K562 (cell line): ENCODE data around the gene RCN2. TPM values are rescaled to one million over a fixed set of nuclear protein-coding genes. Genes with fewer than 3 reads are reported as not detected.

Experiments
- ATAC-seq: fragments of 200-7000 bp; cut with Tn5 transposase; 3 replicates; pipeline ENCODE4 v1.9.1; 2020; ENCODE audit warnings: moderate library complexity
- BruUV-seq: library from RNA; stranded (reverse); fragments of 400-500 nt; replicated peaks from 2 replicates; lab custom pipeline; 2021; lab: Mats Ljungman, UMichigan
- CTCF ChIA-PET: fragments of 300-600 bp; formaldehyde crosslinking; extraction: SDS; loops from one replicate; lab custom pipeline; 2021; ENCODE audit warnings: low intra/inter-chr PET ratio; lab: Yijun Ruan, JAX
- POLR2A ChIA-PET: fragments of 300-600, 350-650 bp; sonication (Branson Sonifier 250); formaldehyde crosslinking; extraction: SDS; loops from one replicate; lab custom pipeline; 2021; ENCODE audit warnings: antibody characterized with exemption, inconsistent platforms; lab: Yijun Ruan, JAX
- DNase-seq, 4 experiments: peaks; one replicate each; pipeline versions ENCODE4 v3.0.0 to v3.0.0-alpha.2; 2011 to 2018; ENCODE audit warnings: low spot score in 3 of 4, mixed read lengths in 3 of 4; ENCODE audit errors: extremely low read depth in 1 of 4
- FAIRE-seq: peaks from 2 replicates; lab custom pipeline; 2011; peaks lifted over from hg19 to GRCh38; lab: Jason Lieb, UNC
- H2AFZ ChIP-seq: 2 replicates; pipeline ENCODE4 v1.6.0; 2011; ENCODE audit warnings: low read depth, low read length, control low read depth, inconsistent platforms
- H3K27ac ChIP-seq: fragments of 200-600 bp; 3 replicates; pipeline ENCODE4 v1.8.0; 2011; ENCODE audit warnings: low read depth, mild to moderate bottlenecking, control low read depth, inconsistent platforms, low read length, moderate library complexity, mixed read lengths; ENCODE audit errors: extremely low read depth
- H3K27me3 ChIP-seq, 2 experiments: fragments of 300-600 bp in 1 of 2; 2 replicates in 1 of 2; 3 replicates in 1 of 2; pipeline versions ENCODE4 v1.6.0 to v1.8.0; 2011; ENCODE audit warnings: inconsistent platforms in 2 of 2, low read length in 2 of 2, mild to moderate bottlenecking in 1 of 2, mixed read lengths in 1 of 2, moderate library complexity in 1 of 2; ENCODE audit not compliant: control insufficient read depth in 2 of 2, insufficient read depth in 2 of 2
- H3K36me3 ChIP-seq: fragments of 300-600 bp; 3 replicates; pipeline ENCODE4 v1.8.0; 2011; ENCODE audit warnings: mild to moderate bottlenecking, low read length, inconsistent platforms; ENCODE audit not compliant: control insufficient read depth, insufficient read depth
- H3K4me1 ChIP-seq, 2 experiments: fragments of 200-600 bp in 1 of 2; replicated peaks in 1 of 2; 2 replicates in 1 of 2; 3 replicates in 1 of 2; pipeline versions ENCODE4 v1.5.1 to v1.8.0; 2011; ENCODE audit warnings: inconsistent platforms in 2 of 2, low read length in 2 of 2, mild to moderate bottlenecking in 1 of 2, mixed read lengths in 1 of 2, moderate library complexity in 1 of 2; ENCODE audit not compliant: control insufficient read depth in 2 of 2, insufficient read depth in 2 of 2
- H3K4me2 ChIP-seq: 2 replicates; pipeline ENCODE4 v1.6.1; 2011; ENCODE audit warnings: low read length, control low read depth, inconsistent platforms, mixed read lengths; ENCODE audit not compliant: insufficient read depth
- H3K4me3 ChIP-seq: fragments of 200-600 bp; sonication (generic), shearing (Covaris generic); 2 replicates; pipeline ENCODE4 v1.5.1; 2016; ENCODE audit warnings: control low read depth, inconsistent platforms
- H3K79me2 ChIP-seq: fragments of 200-600 bp; 3 replicates; pipeline ENCODE4 v1.8.0; 2011; ENCODE audit warnings: low read length, inconsistent platforms; ENCODE audit not compliant: control insufficient read depth, insufficient read depth
- H3K9ac ChIP-seq, 2 experiments: 2 replicates each; pipeline versions ENCODE4 v1.6.0 to v1.6.1; 2011; ENCODE audit warnings: low read depth in 2 of 2, low read length in 2 of 2, control low read depth in 1 of 2, inconsistent platforms in 1 of 2, mild to moderate bottlenecking in 1 of 2, mixed read lengths in 1 of 2; ENCODE audit not compliant: insufficient read depth in 1 of 2
- H3K9me1 ChIP-seq: one replicate; pipeline ENCODE4 v1.6.0; 2011; ENCODE audit warnings: inconsistent platforms, mild to moderate bottlenecking, low read length, moderate library complexity; ENCODE audit not compliant: control insufficient read depth, insufficient read depth
- H3K9me3 ChIP-seq: replicated peaks from 2 replicates; pipeline ENCODE4 v1.5.1; 2011; ENCODE audit warnings: low read depth, low read length, inconsistent platforms; ENCODE audit not compliant: control insufficient read depth, insufficient read depth
- H4K20me1 ChIP-seq: replicated peaks from 2 replicates; pipeline ENCODE4 v1.6.1; 2011; ENCODE audit warnings: low read length, inconsistent platforms, mixed read lengths; ENCODE audit not compliant: control insufficient read depth, insufficient read depth
- CHAMP1 ChIP-seq: fragments of 450-650 bp; IDR thresholded peaks from 2 replicates; pipeline ENCODE4 v1.6.1; 2016; ENCODE audit warnings: mild to moderate bottlenecking
- ELF4 ChIP-seq: fragments of 450-650 bp; formaldehyde crosslinking; IDR thresholded peaks from 2 replicates; pipeline ENCODE4 v1.4.0; 2022; ENCODE audit warnings: missing genetic modification characterization
- HCFC1 ChIP-seq: IDR thresholded peaks from 2 replicates; pipeline ENCODE4 v1.6.1; 2012; ENCODE audit warnings: low read depth, low read length, improper control_type of control experiment
- HMBOX1 ChIP-seq: sonication (generic); IDR thresholded peaks from 2 replicates; pipeline ENCODE4 v1.6.1; 2016
- KDM5B ChIP-seq: fragments of 200-600 bp; sonication (generic); IDR thresholded peaks from 2 replicates; pipeline ENCODE4 v1.6.1; 2012; ENCODE audit warnings: low read depth, mild to moderate bottlenecking, moderate library complexity, low read length, control low read depth, inconsistent platforms; ENCODE audit not compliant: insufficient replicate concordance
- MIER1 ChIP-seq: fragments of 450-650 bp; IDR thresholded peaks from 2 replicates; pipeline ENCODE4 v1.6.1; 2016; ENCODE audit warnings: antibody characterized with exemption, mild to moderate bottlenecking, low read depth
- MXI1 ChIP-seq: IDR thresholded peaks from 2 replicates; pipeline ENCODE4 v1.6.1; 2011; ENCODE audit warnings: low read depth, mild to moderate bottlenecking, improper control_type of control experiment, low read length
- NONO ChIP-seq, 2 experiments: fragments of 200-400 bp in 1 of 2; fragments of 450-650 bp in 1 of 2; formaldehyde crosslinking in 1 of 2; IDR thresholded peaks; 2 replicates each; pipeline ENCODE4 v1.6.1; 2017; ENCODE audit warnings: low read depth in 2 of 2, mild to moderate bottlenecking in 2 of 2, moderate library complexity in 2 of 2, low read length in 1 of 2
- SPI1 ChIP-seq: IDR thresholded peaks from 2 replicates; pipeline ENCODE4 v1.6.1; 2011; ENCODE audit warnings: low read depth, low read length, control low read depth, borderline replicate concordance
- ZBTB7A ChIP-seq: IDR thresholded peaks from 2 replicates; pipeline ENCODE4 v1.6.1; 2011; ENCODE audit warnings: low read depth, mild to moderate bottlenecking, low read length, moderate library complexity, borderline replicate concordance; ENCODE audit not compliant: control insufficient read depth
- ZKSCAN3 ChIP-seq: fragments of 250-450 bp; sonication (Bioruptor Pico); IDR thresholded peaks from 2 replicates; pipeline ENCODE4 v1.4.0; 2020
- ZKSCAN8 ChIP-seq: fragments of 200-800 bp; sonication (Bioruptor generic); IDR thresholded peaks from 2 replicates; pipeline ENCODE4 v1.6.1; 2016; ENCODE audit warnings: missing genetic modification characterization, missing compliant biosample characterization
- ZNF23 ChIP-seq: fragments of 250-450 bp; sonication (Bioruptor Pico); IDR thresholded peaks from 2 replicates; pipeline ENCODE4 v1.4.0; 2020; ENCODE audit warnings: mild to moderate bottlenecking
- ZNF24 ChIP-seq: fragments of 450-650 bp; IDR thresholded peaks from 2 replicates; pipeline ENCODE4 v1.6.1; 2016
- ZNF274 ChIP-seq: IDR thresholded peaks from 2 replicates; pipeline ENCODE4 v1.6.1; 2011; ENCODE audit warnings: low read depth, mild to moderate bottlenecking, low read length, moderate library complexity, borderline replicate concordance
- WGBS: fragments of 100-300 bp; shearing (Covaris generic); methylation state at CpG from one replicate; pipeline ENCODE4 v1.1.6; 2016; ENCODE audit warnings: low coverage, mixed read lengths; ENCODE audit not compliant: insufficient coverage; ENCODE audit errors: missing lambda C conversion rate; 5-methylcytosine and 5-hydroxymethylcytosine counted together
- in situ Hi-C: fragments of 300-500 bp; cut with MboI; formaldehyde crosslinking; loops from 4 replicates; pipeline ENCODE4 v1.15.0; 2018; ENCODE audit warnings: inconsistent platforms, mixed read lengths
- intact Hi-C: fragments of 100-400 bp; cut with micrococcal nuclease; formaldehyde crosslinking; loops from 2 replicates; pipeline ENCODE4 v1.14.2; 2022
- polyA plus RNA-seq, 8 experiments: library from polyadenylated mRNA; depleted of rRNA in 4 of 8; stranded (reverse) in 5 of 8; unstranded in 3 of 8; fragments of >200 nt; fragmentation: Nextera tagmentation in 2 of 8; fragmentation: Illumina TruSeq in 1 of 8; extraction: Ambion mirVana in 2 of 8; extraction: Trizol in 1 of 8; gene quantifications; 2 replicates each; pipeline versions ENCODE4 v1.2.1 to v1.2.3, GENCODE V29; 2011 to 2014; ENCODE audit warnings: inconsistent platforms in 1 of 8, missing spikeins in 1 of 8
- total RNA-seq, 7 experiments: library from RNA; depleted of rRNA in 6 of 7; stranded (reverse); fragments of >200 nt in 6 of 7; fragmentation: Illumina TruSeq in 2 of 7; extraction: Trizol in 2 of 7; gene quantifications; 2 replicates each; pipeline versions ENCODE4 v1.2.1 to v1.2.3, GENCODE V29; 2011 to 2021; ENCODE audit warnings: low replicate concordance in 1 of 7

RCN2 gene
- total and polyA plus RNA-seq, 9 of the 15 experiments (the other 6 are each of a cell fraction or from before 2014, with no cell fraction given): 20.9 to 63.6 (median 52.8) TPM

DNA sequence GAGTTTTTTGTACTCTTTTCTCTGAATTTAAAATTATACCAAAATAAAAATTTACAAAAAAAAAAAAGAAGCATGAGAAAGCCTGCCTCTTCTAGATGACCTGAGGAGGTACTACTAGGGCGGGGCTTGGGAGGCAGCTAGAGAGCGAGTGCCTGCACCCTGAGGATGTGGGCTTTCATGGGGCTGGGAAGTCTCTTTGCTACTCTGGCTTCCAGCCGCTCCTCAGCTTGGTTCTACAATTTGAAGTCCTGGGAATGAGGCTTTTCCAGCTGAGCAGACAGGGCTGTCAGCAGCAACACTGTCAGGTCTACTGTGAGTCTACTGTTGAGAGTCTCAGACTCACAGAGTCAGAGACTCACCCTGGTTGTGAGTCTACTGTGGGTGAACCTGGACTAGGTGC lies 55.2 kb downstream of the RCN2 start:
- BruUV-seq: no TSS peak
- no peaks in the 10 kb centered on the region for H3K79me2 ChIP-seq
- no peak overlapping the region for H3K4me3 ChIP-seq
- no peaks in the 10 kb centered on the region for H3K9me3 ChIP-seq
- no peaks in the 10 kb centered on the region for H3K9me1 ChIP-seq
- H4K20me1 ChIP-seq: no peaks in the 10 kb centered on the region
- H3K4me1 ChIP-seq: peaks cover 0 to 6% of the 10 kb centered on the region in 2 experiments; a peak in 3 of 5 replicates
- 11% methylated on average over 3 of the region's 3 CpGs for WGBS
- no peaks in the 10 kb centered on the region for H3K36me3 ChIP-seq
- no peak for ATAC-seq
- TF ChIP-seq NONO (IDR thresholded peaks at IDR 0.05; ENCODE audit: low read depth in 2 of 2, low read length in 1 of 2) (no peak), SPI1 (no peak), MIER1 (no peak), ZNF24 (no peak), HCFC1 (no peak)
- TF ChIP-seq, all 486 proteins: peak for 0
- Histone ChIP-seq H2AFZ (no peak overlapping the region), H3K27me3 (peaks cover 18 to 35% of the 10 kb centered on the region in 2 experiments), H3K27ac (no peak overlapping the region), H3K4me2 (no peak overlapping the region), H3K9ac (no peak overlapping the region)
- FAIRE-seq: no peak
- ChIA-PET POLR2A (interaction anchor here (0.8 kb wide), 1 partner anchor 17 kb away, joined by 3 read pairs; no protein-coding TSS in a partner anchor), CTCF (no interaction called here)
- DNase-seq: no peak
- intact Hi-C loops: no loop called here
- in situ Hi-C loops: no loop called here

DNA sequence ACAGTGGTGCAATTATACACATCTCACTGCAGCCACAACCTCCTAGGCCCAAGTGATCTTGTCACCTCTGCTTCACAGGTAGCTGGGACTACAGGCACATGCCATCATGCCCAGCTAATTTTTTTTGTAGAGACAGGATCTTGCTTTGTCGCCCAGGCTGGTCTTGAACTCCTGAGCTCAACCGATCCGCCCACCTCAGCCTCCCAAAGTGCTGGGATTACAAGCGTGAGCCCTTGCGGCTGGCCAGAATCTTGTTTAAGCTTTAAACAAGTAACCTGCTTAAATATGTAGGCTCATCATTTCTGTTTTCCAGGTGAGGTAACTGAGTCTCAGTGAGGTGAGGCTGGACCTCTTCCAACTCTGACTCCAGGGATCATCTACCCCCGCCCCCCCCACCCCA lies 55.7 kb downstream of the RCN2 start:
- no peaks in the 10 kb centered on the region for H3K79me2 ChIP-seq
- no peak overlapping the region for H3K27ac ChIP-seq
- no peaks in the 10 kb centered on the region for H3K36me3 ChIP-seq
- intact Hi-C loops (no loop called here), in situ Hi-C loops (no loop called here)
- FAIRE-seq (no peak), ATAC-seq (no peak), DNase-seq (no peak)
- no peak overlapping the region for H3K4me3 ChIP-seq
- H3K9me3 ChIP-seq: no peaks in the 10 kb centered on the region
- 71% methylated on average over 5 of the region's 6 CpGs for WGBS
- H3K4me1 ChIP-seq: peaks cover 0 to 6% of the 10 kb centered on the region in 2 experiments; a peak in 3 of 5 replicates
- POLR2A ChIA-PET: interaction anchor here (0.8 kb wide), 1 partner anchor 18 kb away, joined by 3 read pairs; no protein-coding TSS in a partner anchor
- BruUV-seq: no TSS peak
- no peaks in the 10 kb centered on the region for H3K9me1 ChIP-seq
- no peak overlapping the region for H2AFZ ChIP-seq
- H4K20me1 ChIP-seq: no peaks in the 10 kb centered on the region
- peaks cover 17 to 36% of the 10 kb centered on the region in 2 experiments for H3K27me3 ChIP-seq
- CTCF ChIA-PET: no interaction called here
- H3K9ac ChIP-seq: no peak overlapping the region
- no peak overlapping the region for H3K4me2 ChIP-seq
- TF ChIP-seq KDM5B (no peak), CHAMP1 (no peak), ZKSCAN8 (CRISPR knock-in tag) (no peak), HMBOX1 (no peak), ZKSCAN3 (no peak), MXI1 (no peak), ZNF274 (no peak), ELF4 (CRISPR knock-in tag) (no peak), ZNF23 (CRISPR knock-in tag) (no peak), ZBTB7A (no peak)
